IPS-20b (cell line): ENCODE measurements around the gene FAM76A.

ENCODE experiments used
- H3K27ac ChIP-seq: one replicate; pipeline ENCODE4 v1.5.1; 2013; ENCODE audit warnings: low read length
- H3K27me3 ChIP-seq: 2 replicates; pipeline ENCODE4 v1.6.1; 2013; ENCODE audit warnings: mild to moderate bottlenecking, low read length, inconsistent platforms; ENCODE audit not compliant: insufficient read depth
- H3K36me3 ChIP-seq: 2 replicates; pipeline ENCODE4 v1.6.1; 2013; ENCODE audit warnings: low read depth, mild to moderate bottlenecking, inconsistent platforms, low read length, moderate library complexity; ENCODE audit not compliant: insufficient read depth
- H3K4me1 ChIP-seq: 2 replicates; pipeline ENCODE4 v1.6.1; 2013; ENCODE audit warnings: mild to moderate bottlenecking, control low read depth, inconsistent platforms, low read length, moderate library complexity; ENCODE audit not compliant: insufficient read depth
- H3K4me3 ChIP-seq: 2 replicates; pipeline ENCODE4 v1.5.1; 2013; ENCODE audit warnings: mild to moderate bottlenecking, low read length, inconsistent platforms
- H3K9ac ChIP-seq: 2 replicates; pipeline ENCODE4 v1.6.1; 2013; ENCODE audit warnings: low read depth, mild to moderate bottlenecking, inconsistent platforms, low read length, moderate library complexity
- H3K9me3 ChIP-seq: 2 replicates; pipeline ENCODE4 v1.6.1; 2013; ENCODE audit warnings: mild to moderate bottlenecking, low read depth, low read length, inconsistent platforms; ENCODE audit not compliant: insufficient read depth

FAM76A gene

DNA sequence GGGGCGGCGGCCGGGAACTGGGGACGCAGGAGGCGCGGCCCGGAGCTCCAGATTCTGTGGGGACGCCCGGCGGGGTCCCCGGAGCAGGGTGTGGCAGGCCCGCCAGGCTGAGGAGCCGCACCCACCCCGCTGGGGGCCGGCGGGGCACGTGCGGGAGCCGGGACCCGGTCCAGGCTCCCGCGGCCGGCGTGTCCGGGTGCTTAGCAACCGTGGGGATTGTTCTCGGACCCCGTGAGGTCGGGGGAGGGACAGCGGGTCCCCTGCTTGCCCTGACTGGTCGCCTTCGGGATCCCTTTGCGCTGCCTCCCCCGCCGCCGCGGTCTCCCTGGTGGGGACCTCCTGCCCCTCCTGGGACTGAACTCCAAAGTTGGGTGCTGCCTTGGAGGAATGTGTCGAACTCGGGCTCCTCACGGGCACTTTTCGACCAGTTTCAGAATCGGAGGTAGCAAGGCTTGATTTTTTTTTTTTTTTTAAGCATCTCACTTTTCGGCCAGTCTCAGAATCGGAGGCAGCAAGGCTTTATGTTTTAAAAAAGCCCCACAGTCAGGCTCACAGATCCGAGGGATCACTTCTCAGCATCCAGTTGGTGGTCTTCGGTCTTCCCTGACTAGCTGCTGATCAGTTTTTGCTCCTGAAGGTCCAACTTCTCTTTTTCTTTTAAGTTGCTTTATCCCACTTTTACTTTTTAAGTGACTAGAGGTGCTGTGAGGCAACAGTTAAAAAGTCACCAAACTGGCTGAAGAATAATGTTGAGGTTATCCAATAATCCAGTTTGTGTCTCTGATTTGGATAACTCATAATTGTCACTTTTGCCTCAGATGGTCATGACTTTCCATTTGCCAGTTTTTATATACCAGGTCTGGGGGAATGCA is 648 bp downstream of the FAM76A start:
- H3K9ac ChIP-seq: peak overlapping the region; percentile 75; the same call in 1 of the 2 replicates
- H3K27me3 ChIP-seq: peaks cover 6% of the 10 kb centered on the region; the same call in 1 of the 2 replicates
- no peaks in the 10 kb centered on the region for H3K4me1 ChIP-seq
- H3K9me3 ChIP-seq: no peaks in the 10 kb centered on the region
- peak overlapping the region; percentile 83 for H3K27ac ChIP-seq
- H3K36me3 ChIP-seq: peaks cover 5% of the 10 kb centered on the region; the same call in 1 of the 2 replicates
- peak overlapping the region; percentile 82 for H3K4me3 ChIP-seq

DNA sequence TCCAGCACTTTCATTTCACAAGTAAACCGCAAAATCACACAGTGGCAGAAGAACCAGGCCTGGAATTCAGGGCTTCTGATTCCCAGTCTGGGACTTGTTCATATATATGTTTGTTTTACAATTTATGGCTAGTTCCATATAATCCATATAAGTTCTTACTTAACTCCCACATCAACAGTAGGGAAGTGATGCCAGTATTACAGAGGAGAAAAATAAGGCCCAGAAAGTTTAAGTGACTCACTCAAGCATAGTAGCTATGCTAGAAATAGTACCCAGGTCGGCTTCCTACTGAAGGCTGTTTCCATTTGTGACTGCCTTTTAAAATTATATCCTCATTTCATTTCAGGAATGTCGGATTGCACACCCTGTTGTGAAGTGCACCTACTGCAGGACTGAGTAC is 1.4 kb downstream of the FAM76A start:
- peaks cover 6% of the 10 kb centered on the region; the same call in 1 of the 2 replicates for H3K27me3 ChIP-seq
- H3K36me3 ChIP-seq: peaks cover 5% of the 10 kb centered on the region; the same call in 1 of the 2 replicates
- H3K4me3 ChIP-seq: peak overlapping the region; percentile 82; the same call in 1 of the 2 replicates
- H3K27ac ChIP-seq: no peak overlapping the region
- H3K9ac ChIP-seq: no peak overlapping the region
- no peaks in the 10 kb centered on the region for H3K4me1 ChIP-seq
- H3K9me3 ChIP-seq: no peaks in the 10 kb centered on the region

DNA sequence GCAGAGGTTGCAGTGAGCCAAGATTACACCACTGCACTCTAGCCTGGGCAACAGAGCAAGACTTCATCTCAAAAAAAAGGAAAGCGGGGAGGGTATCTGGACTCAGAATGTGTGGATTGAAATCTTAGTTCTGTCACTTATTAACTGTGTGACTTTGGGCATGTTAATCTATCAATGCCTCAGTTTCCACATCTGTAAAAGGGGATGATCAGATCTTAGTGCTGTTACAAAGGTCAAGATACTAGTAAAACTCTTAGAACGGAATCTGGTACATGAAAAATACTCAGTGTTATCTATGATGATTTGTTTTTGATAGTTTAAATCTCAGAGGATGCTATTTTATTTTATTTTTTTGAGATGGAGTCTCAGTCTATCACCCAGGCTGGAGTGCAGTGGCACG is 10.5 kb downstream of the FAM76A start:
- Histone ChIP-seq H3K27ac (no peak overlapping the region), H3K4me1 (no peaks in the 10 kb centered on the region), H3K9ac (no peak overlapping the region)

DNA sequence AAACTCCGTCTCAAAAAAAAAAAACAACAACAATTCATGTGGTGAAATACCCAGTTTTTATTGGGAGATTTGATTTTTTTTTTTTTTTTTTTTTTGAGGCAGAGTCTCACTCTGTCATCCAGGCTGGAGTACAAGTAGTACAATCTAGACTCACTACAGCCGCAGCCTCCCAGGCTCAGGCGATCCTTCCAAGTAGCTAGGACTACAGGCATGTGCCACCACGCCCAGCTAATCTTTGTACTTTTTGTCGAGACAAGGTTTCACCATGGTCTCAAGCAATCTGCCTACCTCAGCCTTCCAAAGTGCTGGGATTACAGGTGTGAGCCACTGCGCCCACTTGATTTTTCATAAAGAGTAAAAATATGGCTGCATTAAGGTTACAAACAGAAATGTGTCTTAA is 15.4 kb downstream of the FAM76A start:
- no peaks in the 10 kb centered on the region for H3K4me1 ChIP-seq
- H3K27ac ChIP-seq: no peak overlapping the region
- H3K4me3 ChIP-seq: no peak overlapping the region
- no peaks in the 10 kb centered on the region for H3K27me3 ChIP-seq
- no peaks in the 10 kb centered on the region for H3K9me3 ChIP-seq
- H3K36me3 ChIP-seq: peaks cover 24% of the 10 kb centered on the region
- H3K9ac ChIP-seq: no peak overlapping the region

More for the DNA sequence above, 10.5 kb downstream of the FAM76A start:
- no peaks in the 10 kb centered on the region for H3K9me3 ChIP-seq
- no peak overlapping the region for H3K4me3 ChIP-seq
- no peaks in the 10 kb centered on the region for H3K27me3 ChIP-seq
- H3K36me3 ChIP-seq: peaks cover 38% of the 10 kb centered on the region

DNA sequence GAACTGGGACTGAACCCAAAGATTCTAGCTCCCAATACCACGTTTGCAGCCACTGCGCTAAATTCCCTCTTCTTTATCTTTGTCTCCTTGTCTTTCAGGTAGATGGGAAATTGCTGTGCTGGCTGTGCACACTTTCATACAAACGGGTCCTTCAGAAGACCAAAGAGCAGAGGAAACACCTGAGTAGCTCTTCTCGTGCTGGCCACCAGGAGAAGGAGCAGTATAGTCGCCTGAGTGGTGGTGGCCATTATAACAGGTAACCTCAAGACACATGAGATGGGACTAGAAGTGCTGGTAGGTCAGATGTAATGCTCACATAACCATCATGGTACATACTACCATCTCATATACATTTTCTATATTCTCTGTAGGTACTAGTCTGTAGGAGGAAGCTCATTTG is 18.8 kb downstream of the FAM76A start:
- Histone ChIP-seq H3K9ac (no peak overlapping the region), H3K9me3 (no peaks in the 10 kb centered on the region), H3K4me1 (no peaks in the 10 kb centered on the region), H3K27ac (no peak overlapping the region), H3K4me3 (no peak overlapping the region), H3K27me3 (no peaks in the 10 kb centered on the region), H3K36me3 (peaks cover 24% of the 10 kb centered on the region)

DNA sequence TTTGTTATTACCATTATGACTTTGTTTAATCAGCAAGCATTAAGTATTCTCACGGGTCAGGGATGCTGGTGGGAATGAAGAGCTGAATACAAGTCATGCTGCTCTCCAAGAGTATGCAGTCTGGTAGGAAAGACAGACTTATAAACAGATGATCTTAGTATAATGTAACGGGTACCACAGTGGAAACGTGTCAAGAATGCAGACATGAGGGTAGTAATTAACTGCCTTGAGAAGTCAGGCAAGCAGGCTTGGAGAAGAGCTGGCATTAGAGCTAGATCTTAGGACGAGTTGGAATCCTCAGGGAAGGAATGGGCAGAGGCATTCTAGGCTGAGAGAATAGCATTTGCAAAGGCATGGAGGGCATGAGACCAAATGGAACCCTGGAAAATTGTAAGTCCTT is 19.7 kb downstream of the FAM76A start:
- H3K4me1 ChIP-seq: no peaks in the 10 kb centered on the region
- peaks cover 32% of the 10 kb centered on the region for H3K36me3 ChIP-seq
- no peaks in the 10 kb centered on the region for H3K27me3 ChIP-seq
- no peaks in the 10 kb centered on the region for H3K9me3 ChIP-seq
- H3K27ac ChIP-seq: no peak overlapping the region
- no peak overlapping the region for H3K4me3 ChIP-seq
- no peak overlapping the region for H3K9ac ChIP-seq

DNA sequence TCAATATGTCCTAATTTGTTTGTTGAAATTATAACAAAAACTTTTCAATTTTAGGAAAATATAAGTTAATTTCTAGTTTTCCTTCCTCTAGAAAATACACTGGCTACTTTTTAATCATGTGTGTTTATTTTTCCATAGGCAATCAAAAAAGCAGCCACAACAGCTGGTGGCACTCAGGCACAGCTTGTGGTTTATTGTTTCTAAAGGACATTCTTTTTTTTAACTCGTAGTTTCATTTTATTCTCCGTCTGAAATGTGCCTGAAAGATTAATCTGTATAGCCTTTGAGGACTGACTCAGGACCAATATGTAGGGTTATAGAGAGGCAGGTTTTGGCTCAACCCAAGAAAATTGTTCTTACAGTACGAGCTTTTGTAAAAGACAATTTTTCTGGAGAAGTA is 26.6 kb downstream of the FAM76A start:
- no peaks in the 10 kb centered on the region for H3K9me3 ChIP-seq
- H3K27me3 ChIP-seq: no peaks in the 10 kb centered on the region
- no peak overlapping the region for H3K9ac ChIP-seq
- peaks cover 36% of the 10 kb centered on the region for H3K36me3 ChIP-seq
- no peaks in the 10 kb centered on the region for H3K4me1 ChIP-seq
- no peak overlapping the region for H3K27ac ChIP-seq
- no peak overlapping the region for H3K4me3 ChIP-seq

DNA sequence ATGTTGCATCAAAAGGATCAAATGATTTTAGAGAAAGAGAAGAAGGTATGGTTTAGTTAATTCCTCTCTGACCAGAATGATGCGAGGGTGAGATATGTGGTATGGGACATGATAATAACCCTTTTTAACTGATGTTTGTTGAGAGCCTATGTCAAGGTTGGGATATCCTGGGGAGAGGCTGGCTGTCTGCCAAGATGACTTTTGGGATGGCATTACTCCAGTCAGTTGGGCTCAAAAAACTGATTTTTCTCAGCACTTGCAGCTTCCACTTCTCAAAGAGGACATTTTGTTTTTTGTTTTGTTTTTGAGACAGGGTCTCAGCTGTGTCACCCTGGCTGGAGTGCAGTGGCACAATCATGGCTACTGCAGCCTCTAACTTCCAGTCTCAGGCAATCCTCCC is 29.5 kb downstream of the FAM76A start:
- H3K27me3 ChIP-seq: no peaks in the 10 kb centered on the region
- peaks cover 39% of the 10 kb centered on the region for H3K36me3 ChIP-seq
- H3K4me1 ChIP-seq: no peaks in the 10 kb centered on the region
- H3K27ac ChIP-seq: no peak overlapping the region
- no peak overlapping the region for H3K4me3 ChIP-seq
- H3K9ac ChIP-seq: no peak overlapping the region; the same call in 1 of the 2 replicates
- no peaks in the 10 kb centered on the region for H3K9me3 ChIP-seq

DNA sequence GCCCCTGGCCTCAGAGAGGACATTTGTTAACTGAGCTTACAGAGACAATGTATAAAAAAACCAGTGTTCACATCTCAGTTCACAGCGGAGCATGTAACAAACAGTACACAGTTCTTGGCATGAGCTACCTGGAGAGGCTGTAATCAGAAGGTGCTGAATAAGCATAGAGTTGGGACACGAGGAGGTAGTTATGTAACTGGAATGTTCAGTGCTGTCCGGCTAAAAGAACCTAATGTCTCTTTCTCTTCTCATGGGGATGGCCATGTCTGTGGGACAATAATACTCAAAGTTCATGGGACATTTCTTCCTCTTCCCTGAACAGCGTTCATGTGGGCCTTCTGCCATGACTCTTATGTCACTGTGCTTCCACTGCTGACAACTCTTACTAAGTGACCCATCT is 30.1 kb downstream of the FAM76A start:
- Histone ChIP-seq H3K36me3 (peaks cover 41% of the 10 kb centered on the region), H3K4me1 (no peaks in the 10 kb centered on the region), H3K27ac (no peak overlapping the region), H3K9ac (no peak overlapping the region), H3K27me3 (no peaks in the 10 kb centered on the region), H3K9me3 (no peaks in the 10 kb centered on the region), H3K4me3 (no peak overlapping the region)

DNA sequence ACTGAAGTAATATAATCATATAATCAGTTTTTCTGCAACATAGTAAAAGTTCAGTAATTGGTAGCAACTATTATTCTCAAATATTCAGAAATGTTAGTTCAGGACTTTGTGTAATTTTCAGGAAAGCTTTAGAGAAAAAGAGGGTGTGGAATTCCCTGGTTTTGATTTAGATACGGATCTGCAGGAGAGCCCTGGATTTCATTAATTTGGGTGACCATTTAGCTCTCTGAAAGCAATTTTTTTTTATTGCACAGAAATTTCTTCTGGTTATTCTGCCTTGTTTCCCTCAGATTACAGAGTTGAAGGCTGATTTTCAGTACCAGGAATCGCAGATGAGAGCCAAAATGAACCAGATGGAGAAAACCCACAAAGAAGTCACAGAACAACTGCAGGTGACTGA is 33.5 kb downstream of the FAM76A start:
- no peak overlapping the region for H3K9ac ChIP-seq
- no peaks in the 10 kb centered on the region for H3K4me1 ChIP-seq
- no peaks in the 10 kb centered on the region for H3K9me3 ChIP-seq
- no peaks in the 10 kb centered on the region for H3K27me3 ChIP-seq
- H3K27ac ChIP-seq: no peak overlapping the region
- peaks cover 41% of the 10 kb centered on the region for H3K36me3 ChIP-seq
- H3K4me3 ChIP-seq: no peak overlapping the region

DNA sequence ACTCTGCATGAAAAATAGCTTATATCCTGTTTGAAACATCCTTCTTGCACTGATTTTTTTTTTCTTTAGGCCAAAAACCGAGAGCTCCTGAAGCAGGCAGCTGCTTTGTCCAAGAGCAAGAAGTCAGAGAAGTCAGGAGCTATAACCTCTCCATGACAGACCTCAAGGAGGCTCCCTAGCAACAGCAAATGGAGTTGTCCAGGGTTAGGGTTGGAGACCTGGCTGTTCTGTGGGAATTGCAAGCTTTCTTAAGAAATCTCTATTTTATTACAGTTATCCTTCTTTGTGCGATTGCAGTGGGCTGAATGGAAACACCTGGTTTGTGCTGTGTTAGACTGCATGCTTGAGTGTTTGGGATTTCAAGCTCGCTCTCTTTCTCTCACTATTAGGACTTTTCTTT is 34.7 kb downstream of the FAM76A start:
- Histone ChIP-seq H3K27me3 (no peaks in the 10 kb centered on the region), H3K4me3 (no peak overlapping the region), H3K36me3 (peaks cover 29% of the 10 kb centered on the region), H3K27ac (no peak overlapping the region), H3K4me1 (no peaks in the 10 kb centered on the region), H3K9me3 (no peaks in the 10 kb centered on the region), H3K9ac (no peak overlapping the region)

DNA sequence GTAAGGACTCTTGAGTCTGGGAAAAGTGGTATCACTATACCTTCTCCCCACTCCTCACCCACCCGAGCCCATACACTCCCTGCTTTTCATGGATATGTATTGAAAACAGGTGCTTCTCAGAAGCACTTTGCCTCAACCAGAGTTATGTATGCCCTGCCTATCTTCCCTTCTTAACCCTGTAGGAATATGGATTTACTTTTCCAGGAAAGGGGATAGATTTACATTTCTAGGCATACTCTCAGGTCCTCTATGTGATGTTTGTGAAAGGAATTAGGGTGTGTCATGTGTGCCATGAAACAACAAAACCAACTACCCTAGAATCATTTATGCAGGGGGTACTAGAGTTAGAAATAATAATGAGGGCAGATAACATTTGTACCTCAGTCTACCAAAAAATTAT is 36.3 kb downstream of the FAM76A start:
- no peak overlapping the region for H3K9ac ChIP-seq
- peaks cover 24% of the 10 kb centered on the region for H3K36me3 ChIP-seq
- H3K9me3 ChIP-seq: no peaks in the 10 kb centered on the region
- no peaks in the 10 kb centered on the region for H3K4me1 ChIP-seq
- H3K4me3 ChIP-seq: no peak overlapping the region
- no peak overlapping the region for H3K27ac ChIP-seq
- H3K27me3 ChIP-seq: no peaks in the 10 kb centered on the region
